Gastroesophageal sphincter (tissue), 4 donors: Measurements from ENCODE around the gene SMS. TPM values are rescaled to one million over a fixed set of nuclear protein-coding genes. Genes with fewer than 3 reads are reported as not detected.

Source experiments
- ATAC-seq: fragments of 150-250 bp; one replicate; pipeline ENCODE4 v1.9.1; 2016; ENCODE audit warnings: mild to moderate bottlenecking, moderate library complexity
- H3K27ac ChIP-seq, 4 donors: fragments of 200-600 bp; sonication (generic) in 3 of 4; 1 replicate in 3 of 4; 2 replicates in 1 of 4; pipeline ENCODE4 v1.5.1; 2016 to 2019
- H3K27me3 ChIP-seq: fragments of 200-600 bp; sonication (generic); one replicate; pipeline ENCODE4 v1.5.1; 2019
- H3K36me3 ChIP-seq, 2 donors: fragments of 200-600 bp; sonication (generic); one replicate each; pipeline ENCODE4 v1.5.1; 2019; ENCODE audit warnings: control low read depth in 1 of 2
- H3K4me1 ChIP-seq, 3 donors: fragments of 200-600 bp; sonication (generic); 1 replicate in 2 of 3; 2 replicates in 1 of 3; pipeline ENCODE4 v1.5.1; 2016 to 2019; ENCODE audit warnings: control low read depth in 2 of 3
- H3K4me3 ChIP-seq, 2 donors: fragments of 200-600 bp; sonication (generic); one replicate each; pipeline ENCODE4 v1.5.1; 2019; ENCODE audit warnings: mild to moderate bottlenecking in 1 of 2, moderate library complexity in 1 of 2
- H3K9me3 ChIP-seq, 3 donors: fragments of 200-600 bp; sonication (generic); one replicate each; pipeline ENCODE4 v1.5.1; 2017 to 2019; ENCODE audit warnings: control low read depth in 2 of 3
- CTCF ChIP-seq, 4 experiments: fragments of 200-600 bp in 2 of 4; fragments of 450-650 bp in 2 of 4; sonication (generic) in 1 of 4; IDR thresholded peaks; one replicate each; pipeline ENCODE4 v1.5.1; 2017 to 2019; ENCODE audit warnings: antibody characterized with exemption in 4 of 4, mild to moderate bottlenecking in 2 of 4, moderate library complexity in 2 of 4
- EP300 ChIP-seq: sonication (generic); formaldehyde crosslinking; IDR thresholded peaks from one replicate; pipeline ENCODE4 v1.6.1; 2017; ENCODE audit warnings: antibody characterized with exemption, mild to moderate bottlenecking
- POLR2A ChIP-seq, 2 donors: fragments of 450-650 bp; IDR thresholded peaks; one replicate each; pipeline ENCODE4 v1.6.1; 2017; ENCODE audit warnings: antibody characterized with exemption in 2 of 2, mild to moderate bottlenecking in 2 of 2, moderate library complexity in 1 of 2
- POLR2AphosphoS5 ChIP-seq: sonication (generic); formaldehyde crosslinking; IDR thresholded peaks from one replicate; pipeline ENCODE4 v1.6.1; 2017; ENCODE audit warnings: antibody characterized with exemption
- WGBS, 2 donors: methylation state at CpG; one replicate each; pipeline ENCODE4 v1.1.5; 2018; ENCODE audit warnings: low coverage in 1 of 2; 5-methylcytosine and 5-hydroxymethylcytosine counted together
- total RNA-seq, 4 donors: library from RNA; depleted of rRNA; stranded (reverse); fragments of >200 nt; gene quantifications; one replicate each; pipeline ENCODE4 v1.1.0, GENCODE V29; 2016

SMS gene
- total RNA-seq, 4 donors from 2014 or later, result 77.7 to 85.5 (median 83.6) TPM

GRCh38 chrX:21963269-21963668 lies 22.8 kb downstream of the SMS start:
- no peak overlapping the region for H3K4me3 ChIP-seq

GRCh38 chrX:21963731-21964405 lies 23.4 kb downstream of the SMS start:
- Histone ChIP-seq H3K9me3 (no peaks in the 10 kb centered on the region), H3K36me3 (peaks cover 0 to 15% of the 10 kb centered on the region in 2 donors), H3K27me3 (no peaks in the 10 kb centered on the region), H3K4me3 (no peak overlapping the region), H3K4me1 (peaks cover 0 to 67% (median 0%) of the 10 kb centered on the region in 3 donors), H3K27ac (peak overlapping the region in 3 of 4 donors; percentile 1 to 43 (median 19))
- TF ChIP-seq POLR2AphosphoS5 (peak; percentile 44), POLR2A (IDR thresholded peaks at IDR 0.05) (no peak)
- 37% methylated on average over 2 of the region's 8 CpGs; no CpG with 5 or more reads in 1 of the 2 donors for WGBS, 2 donors
- peak; percentile 61 for ATAC-seq

More at GRCh38 chrX:21963269-21963668, 22.8 kb downstream of the SMS start:
- H3K9me3 ChIP-seq, result no peaks in the 10 kb centered on the region
- H3K4me1 ChIP-seq, result peaks cover 0 to 67% (median 0%) of the 10 kb centered on the region in 3 donors
- H3K36me3 ChIP-seq, result peaks cover 0 to 9% of the 10 kb centered on the region in 2 donors
- TF ChIP-seq POLR2AphosphoS5 (no peak), CTCF (IDR thresholded peaks at IDR 0.05) (no peak), EP300 (no peak), POLR2A (IDR thresholded peaks at IDR 0.05) (no peak)
- no peak for ATAC-seq
- H3K27me3 ChIP-seq, result no peaks in the 10 kb centered on the region
- peak overlapping the region in 3 of 4 donors; percentile 1 to 43 (median 19) for H3K27ac ChIP-seq
- 71% methylated on average over 1 of the region's 7 CpGs; no CpG with 5 or more reads in 1 of the 2 donors for WGBS, 2 donors

GRCh38 chrX:21966866-21967265 lies 26.4 kb downstream of the SMS start:
- Histone ChIP-seq H3K27ac (no peak overlapping the region), H3K27me3 (no peaks in the 10 kb centered on the region), H3K4me3 (no peak overlapping the region), H3K36me3 (peaks cover 0 to 27% of the 10 kb centered on the region in 2 donors), H3K9me3 (no peaks in the 10 kb centered on the region), H3K4me1 (peaks cover 0 to 44% (median 0%) of the 10 kb centered on the region in 3 donors)
- 93 to 100% methylated on average over 1 to 8 of the region's 9 CpGs for WGBS, 2 donors
- no peak for ATAC-seq
- TF ChIP-seq CTCF (IDR thresholded peaks at IDR 0.05) (no peak), POLR2A (IDR thresholded peaks at IDR 0.05) (no peak), POLR2AphosphoS5 (no peak), EP300 (no peak)

- H3K27me3 ChIP-seq, result no peaks in the 10 kb centered on the region
- 73% methylated on average over 3 of the region's 7 CpGs; no CpG with 5 or more reads in 1 of the 2 donors for WGBS, 2 donors
- H3K4me1 ChIP-seq, result peaks cover 0 to 29% (median 0%) of the 10 kb centered on the region in 3 donors
- H3K4me3 ChIP-seq, result no peak overlapping the region
- no peaks in the 10 kb centered on the region for H3K9me3 ChIP-seq
- no peak for ATAC-seq
- no peak overlapping the region for H3K27ac ChIP-seq
- TF ChIP-seq POLR2A (IDR thresholded peaks at IDR 0.05), result no peak
- peaks cover 0 to 27% of the 10 kb centered on the region in 2 donors for H3K36me3 ChIP-seq
Measured at GRCh38 chrX:21968333-21968732, 27.8 kb downstream of the SMS start.

GRCh38 chrX:21970326-21970725 lies 29.8 kb downstream of the SMS start:
- H3K4me3 ChIP-seq, result no peak overlapping the region
- peaks cover 0 to 27% of the 10 kb centered on the region in 2 donors for H3K36me3 ChIP-seq
- no peaks in the 10 kb centered on the region for H3K27me3 ChIP-seq
- no peak for ATAC-seq
- H3K9me3 ChIP-seq, result no peaks in the 10 kb centered on the region
- H3K27ac ChIP-seq, result no peak overlapping the region
- 80 to 96% methylated on average over 1 to 3 of the region's 4 CpGs for WGBS, 2 donors
- peaks cover 0 to 17% (median 0%) of the 10 kb centered on the region in 3 donors for H3K4me1 ChIP-seq
- no peak for TF ChIP-seq POLR2A (IDR thresholded peaks at IDR 0.05)
- no peak for TF ChIP-seq POLR2AphosphoS5
- TF ChIP-seq EP300, result no peak
- TF ChIP-seq CTCF (IDR thresholded peaks at IDR 0.05), result no peak

- no peaks in the 10 kb centered on the region for H3K27me3 ChIP-seq
- 63 to 82% methylated on average over 3 of the region's 5 CpGs for WGBS, 2 donors
- TF ChIP-seq POLR2A (IDR thresholded peaks at IDR 0.05) (no peak), CTCF (IDR thresholded peaks at IDR 0.05) (no peak), EP300 (no peak), POLR2AphosphoS5 (no peak)
- no peak overlapping the region for H3K4me3 ChIP-seq
- ATAC-seq, result no peak
- H3K9me3 ChIP-seq, result no peaks in the 10 kb centered on the region
- peaks cover 0 to 10% (median 0%) of the 10 kb centered on the region in 3 donors for H3K4me1 ChIP-seq
- peaks cover 0 to 34% of the 10 kb centered on the region in 2 donors for H3K36me3 ChIP-seq
- H3K27ac ChIP-seq, result peak overlapping the region in 1 of 4 donors; percentile 48
Measured at GRCh38 chrX:21972046-21972445, 31.5 kb downstream of the SMS start.
